OCI-LY7 (cell line): ENCODE data around the gene SLC18A3. TPM values are rescaled to one million over a fixed set of nuclear protein-coding genes. Genes with fewer than 3 reads are reported as not detected.

Source experiments
- BruUV-seq: library from RNA; stranded (reverse); fragments of 400-500 nt; replicated peaks from 2 replicates; lab custom pipeline; 2021; lab: Mats Ljungman, UMichigan
- CTCF ChIA-PET: fragments of 300-600 bp; sonication (Branson Sonifier 250); formaldehyde crosslinking; loops from one replicate; lab custom pipeline; 2022; ENCODE audit warnings: antibody characterized with exemption; ENCODE audit not compliant: unreplicated experiment; lab: Charles Lee
- POLR2A ChIA-PET: fragments of 300-600 bp; sonication (Branson Sonifier 250); formaldehyde crosslinking; loops from one replicate; lab custom pipeline; 2022; ENCODE audit warnings: antibody characterized with exemption; lab: Charles Lee
- DNase-seq: peaks from one replicate; pipeline ENCODE4 v3.0.0-alpha.2; 2015; ENCODE audit warnings: low spot score
- H2AFZ ChIP-seq: fragments of 200-600 bp; sonication (generic), shearing (Covaris generic); 2 replicates; pipeline ENCODE4 v1.6.1; 2014; ENCODE audit warnings: mild to moderate bottlenecking, antibody characterized with exemption, low read length, moderate library complexity
- H3K27ac ChIP-seq: fragments of 200-600 bp; sonication (generic); 2 replicates; pipeline ENCODE4 v1.5.1; 2014; ENCODE audit warnings: mixed run types, low read depth, mild to moderate bottlenecking, moderate library complexity, low read length, inconsistent platforms; ENCODE audit not compliant: poor library complexity, severe bottlenecking
- H3K36me3 ChIP-seq: fragments of 200-600 bp; sonication (generic); 2 replicates; pipeline ENCODE4 v1.6.1; 2014; ENCODE audit warnings: mild to moderate bottlenecking, antibody characterized with exemption, low read length, moderate library complexity, mixed read lengths; ENCODE audit not compliant: insufficient read depth
- H3K4me1 ChIP-seq: fragments of 200-600 bp; sonication (generic); 2 replicates; pipeline ENCODE4 v1.5.1; 2014; ENCODE audit warnings: mild to moderate bottlenecking, low read length; ENCODE audit not compliant: insufficient read depth, poor library complexity, severe bottlenecking
- H3K4me2 ChIP-seq: fragments of 200-600 bp; sonication (generic); 2 replicates; pipeline ENCODE4 v1.6.1; 2014; ENCODE audit warnings: mild to moderate bottlenecking, low read length
- H3K4me3 ChIP-seq: fragments of 200-600 bp; sonication (generic); 2 replicates; pipeline ENCODE4 v1.5.1; 2014; ENCODE audit warnings: mild to moderate bottlenecking, low read depth, low read length; ENCODE audit not compliant: poor library complexity, severe bottlenecking
- H3K79me2 ChIP-seq: fragments of 200-600 bp; sonication (generic); 2 replicates; pipeline ENCODE4 v1.6.1; 2016; ENCODE audit warnings: low read depth, mild to moderate bottlenecking, low read length, moderate library complexity, mixed read lengths; ENCODE audit not compliant: insufficient read depth
- H3K9me2 ChIP-seq: fragments of 200-600 bp; sonication (generic); 2 replicates; pipeline ENCODE4 v1.6.1; 2016; ENCODE audit warnings: mild to moderate bottlenecking, low read length, mixed read lengths; ENCODE audit not compliant: insufficient read depth
- H3K9me3 ChIP-seq: fragments of 200-600 bp; sonication (generic); 2 replicates; pipeline ENCODE4 v1.6.1; 2014; ENCODE audit warnings: mild to moderate bottlenecking, mixed run types, low read length, mixed read lengths
- H4K20me1 ChIP-seq: fragments of 200-600 bp; sonication (generic); 2 replicates; pipeline ENCODE4 v1.6.1; 2014; ENCODE audit warnings: mild to moderate bottlenecking, antibody characterized with exemption, low read length, moderate library complexity, mixed read lengths; ENCODE audit not compliant: insufficient read depth
- CTCF ChIP-seq: fragments of 200-600 bp; sonication (generic); conservative IDR thresholded peaks from 2 replicates; pipeline ENCODE4 v1.5.1; 2014; ENCODE audit warnings: mild to moderate bottlenecking, antibody characterized with exemption, low read length, moderate library complexity, mixed read lengths
- EZH2phosphoT487 ChIP-seq: fragments of 200-600 bp; sonication (generic); IDR thresholded peaks from 2 replicates; pipeline ENCODE4 v1.6.1; 2018; ENCODE audit warnings: low read depth, borderline replicate concordance, mild to moderate bottlenecking, mixed run types, antibody characterized with exemption, low read length, moderate library complexity, mixed read lengths
- intact Hi-C: fragments of 100-400 bp; cut with micrococcal nuclease; formaldehyde crosslinking; loops from one replicate; pipeline ENCODE4 v1.10.0; 2022; ENCODE audit not compliant: unreplicated experiment
- total RNA-seq, 2 experiments: library from RNA; depleted of rRNA in 1 of 2; stranded (reverse); fragments of >200 nt in 1 of 2; shearing (Covaris generic) in 1 of 2; gene quantifications; 2 replicates each; pipeline ENCODE4 v1.2.3, GENCODE V29; 2014 to 2022

The SLC18A3 gene
- total RNA-seq, 2 experiments from 2014 or later, result not detected

GRCh38 chr10:49645871-49646870 lies 36.1 kb downstream of the SLC18A3 start:
- H3K4me2 ChIP-seq, result no peak overlapping the region
- H3K9me2 ChIP-seq, result no peaks in the 10 kb centered on the region
- TF ChIP-seq EZH2phosphoT487, result no peak
- TF ChIP-seq CTCF, result no peak
- no peak for DNase-seq
- POLR2A ChIA-PET, result no interaction called here
- intact Hi-C loops, result no loop called here
- no TSS peak for BruUV-seq
- no peaks in the 10 kb centered on the region for H4K20me1 ChIP-seq
- H3K36me3 ChIP-seq, result no peaks in the 10 kb centered on the region
- no peaks in the 10 kb centered on the region for H3K9me3 ChIP-seq
- H3K79me2 ChIP-seq, result no peaks in the 10 kb centered on the region
- no peak overlapping the region for H3K27ac ChIP-seq
- CTCF ChIA-PET, result no interaction called here
- H3K4me1 ChIP-seq, result no peaks in the 10 kb centered on the region
- no peak overlapping the region for H3K4me3 ChIP-seq
- H2AFZ ChIP-seq, result no peak overlapping the region

DNA sequence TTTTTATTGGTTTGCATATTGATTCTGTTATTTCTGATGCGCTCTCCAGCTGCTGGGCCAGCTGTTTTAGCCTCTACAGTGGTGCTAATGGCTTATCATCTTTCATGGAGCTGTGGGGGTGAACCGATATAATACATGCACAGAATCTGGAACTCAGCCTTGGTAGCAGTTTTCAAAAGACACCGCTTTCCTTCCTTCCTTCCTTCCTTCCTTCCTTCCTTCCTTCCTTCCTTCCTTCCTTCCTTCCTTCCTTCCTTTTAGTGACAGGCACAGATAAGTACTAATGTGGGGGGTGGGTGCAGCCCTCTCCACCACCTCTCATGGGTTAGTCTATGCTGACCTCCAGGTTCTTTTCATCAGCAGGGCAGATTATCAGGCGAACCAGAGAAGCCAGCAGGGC lies 37.4 kb downstream of the SLC18A3 start:
- Histone ChIP-seq H3K9me3 (no peaks in the 10 kb centered on the region), H2AFZ (no peak overlapping the region), H3K4me2 (no peak overlapping the region), H4K20me1 (no peaks in the 10 kb centered on the region), H3K79me2 (no peaks in the 10 kb centered on the region), H3K9me2 (no peaks in the 10 kb centered on the region), H3K36me3 (no peaks in the 10 kb centered on the region), H3K4me1 (no peaks in the 10 kb centered on the region), H3K27ac (no peak overlapping the region), H3K4me3 (no peak overlapping the region)
- no peak for DNase-seq
- TF ChIP-seq EZH2phosphoT487 (no peak), CTCF (no peak)
- intact Hi-C loops, result no loop called here
- BruUV-seq, result no TSS peak
- CTCF ChIA-PET, result no interaction called here
- POLR2A ChIA-PET, result no interaction called here
